Measurements from ENCODE around the gene TAX1BP3.

TAX1BP3 gene

DNA sequence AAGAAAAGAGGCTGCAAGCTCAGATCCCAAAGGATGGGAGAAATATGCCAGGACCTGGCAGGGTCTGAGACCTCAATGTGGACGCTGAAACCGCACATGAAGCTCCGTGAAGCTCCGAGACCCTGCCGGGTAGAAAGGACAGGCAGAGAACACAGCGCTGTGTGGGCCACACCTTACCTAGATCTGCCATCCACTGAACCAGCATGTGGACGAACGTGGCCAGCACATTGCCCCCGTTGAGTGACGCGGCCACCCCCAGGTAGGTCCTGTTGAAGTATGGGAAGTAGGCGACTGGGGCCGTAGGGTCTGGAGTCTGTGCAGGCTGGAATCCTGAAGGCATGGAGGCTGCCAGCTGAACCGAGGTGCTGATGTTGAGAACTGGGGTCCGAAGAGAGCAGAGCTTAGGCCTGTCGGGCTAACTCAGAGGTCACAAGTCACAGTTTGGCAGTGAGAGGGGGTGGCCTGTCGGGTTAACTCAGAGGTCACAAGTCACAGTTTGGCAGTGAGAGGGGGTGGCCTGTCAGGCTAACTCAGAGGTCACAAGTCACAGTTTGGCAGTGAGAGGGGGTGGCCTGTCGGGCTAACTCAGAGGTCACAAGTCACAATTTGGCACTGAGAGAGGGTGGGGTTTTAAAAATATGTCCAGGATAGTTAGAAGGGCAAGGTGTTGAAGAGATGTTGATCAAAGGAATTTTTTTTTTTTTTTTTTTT, 53.1 kb downstream of the TAX1BP3 start:
- ChIA-PET POLR2A (no interaction called here), CTCF (no interaction called here)
- DNase-seq (ENCODE audit: low read depth, low spot score) = no peak
- H3K4me3 ChIP-seq (ENCODE audit: low read depth, low read length) = no peak overlapping the region
- TF ChIP-seq, protein P1, sequence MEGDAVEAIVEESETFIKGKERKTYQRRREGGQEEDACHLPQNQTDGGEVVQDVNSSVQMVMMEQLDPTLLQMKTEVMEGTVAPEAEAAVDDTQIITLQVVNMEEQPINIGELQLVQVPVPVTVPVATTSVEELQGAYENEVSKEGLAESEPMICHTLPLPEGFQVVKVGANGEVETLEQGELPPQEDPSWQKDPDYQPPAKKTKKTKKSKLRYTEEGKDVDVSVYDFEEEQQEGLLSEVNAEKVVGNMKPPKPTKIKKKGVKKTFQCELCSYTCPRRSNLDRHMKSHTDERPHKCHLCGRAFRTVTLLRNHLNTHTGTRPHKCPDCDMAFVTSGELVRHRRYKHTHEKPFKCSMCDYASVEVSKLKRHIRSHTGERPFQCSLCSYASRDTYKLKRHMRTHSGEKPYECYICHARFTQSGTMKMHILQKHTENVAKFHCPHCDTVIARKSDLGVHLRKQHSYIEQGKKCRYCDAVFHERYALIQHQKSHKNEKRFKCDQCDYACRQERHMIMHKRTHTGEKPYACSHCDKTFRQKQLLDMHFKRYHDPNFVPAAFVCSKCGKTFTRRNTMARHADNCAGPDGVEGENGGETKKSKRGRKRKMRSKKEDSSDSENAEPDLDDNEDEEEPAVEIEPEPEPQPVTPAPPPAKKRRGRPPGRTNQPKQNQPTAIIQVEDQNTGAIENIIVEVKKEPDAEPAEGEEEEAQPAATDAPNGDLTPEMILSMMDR (IDR thresholded peaks at IDR 0.05; ENCODE audit: insufficient read depth, low read length, missing control alignments) = no peak

DNA sequence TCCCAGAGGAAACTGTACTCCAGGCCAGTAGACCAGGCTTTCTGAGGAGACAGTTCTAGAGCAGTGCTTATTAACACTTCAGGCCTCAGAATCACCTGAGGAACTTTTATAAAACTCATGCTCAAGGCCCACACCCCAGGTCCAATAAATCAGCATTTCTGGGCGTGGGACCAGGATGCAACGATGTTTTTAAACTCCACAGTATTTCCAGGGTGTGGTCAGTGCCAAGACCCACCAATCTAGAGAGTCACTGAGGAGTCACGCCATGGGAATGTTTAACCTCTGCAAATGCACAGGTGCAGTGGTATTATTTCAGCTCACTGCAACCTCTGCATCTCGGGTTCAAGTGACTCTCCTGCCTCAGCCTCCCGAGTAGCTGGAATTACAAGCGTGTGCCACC, 55.3 kb downstream of the TAX1BP3 start:
- CTCF ChIA-PET = no interaction called here

More for the DNA sequence above, 55.3 kb downstream of the TAX1BP3 start:
- no peak for DNase-seq (ENCODE audit: low read depth, low spot score)
- POLR2A ChIA-PET = no interaction called here
- TF ChIP-seq, protein P1 (IDR thresholded peaks at IDR 0.05; ENCODE audit: insufficient read depth, low read length, missing control alignments) = no peak
- no peak overlapping the region for H3K4me3 ChIP-seq (ENCODE audit: low read depth, low read length)

Data from AG04449 (cell line).